Nucleus accumbens (tissue), 56 donors: ENCODE results near the gene ZNF793.

Source experiments
- DNase-seq, 56 donors: peaks; one replicate each; lab custom pipeline; 2025; lab: John Stamatoyannopoulos, UW

Gene ZNF793

DNA sequence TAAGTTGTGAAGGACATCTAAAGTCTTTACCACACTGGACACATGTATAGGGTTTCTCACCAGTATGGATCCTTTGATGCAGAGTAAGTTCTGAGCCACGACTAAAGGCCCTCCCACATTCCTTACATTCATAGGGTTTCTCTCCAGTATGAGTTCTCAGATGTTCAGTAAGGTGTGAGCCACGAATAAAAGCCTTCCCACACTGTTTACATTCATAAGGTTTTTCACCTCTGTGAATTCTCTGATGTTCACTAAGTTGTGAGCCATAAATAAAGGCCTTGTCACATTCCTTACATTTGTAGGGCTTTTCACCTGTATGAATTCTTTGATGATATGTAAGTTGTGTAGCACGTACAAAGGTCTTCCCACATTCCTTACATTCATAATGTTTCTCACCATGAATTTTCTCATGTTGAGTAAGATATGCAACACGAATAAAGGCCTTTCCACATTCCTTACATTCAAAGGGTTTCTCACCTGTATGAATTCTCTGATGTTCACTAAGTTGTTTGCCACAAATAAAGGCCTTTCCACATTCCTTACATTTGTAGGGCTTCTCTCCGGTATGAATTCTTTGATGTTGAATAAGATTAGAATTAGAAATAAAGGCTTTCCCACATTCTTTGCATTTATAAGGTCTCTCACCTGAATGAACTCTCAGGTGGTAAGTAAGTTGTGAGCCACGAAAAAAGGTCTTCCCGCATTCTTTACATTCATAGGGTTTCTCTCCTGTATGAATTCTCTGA lies 58.1 kb downstream of the ZNF793 start:
- DNase-seq, result no peak

DNA sequence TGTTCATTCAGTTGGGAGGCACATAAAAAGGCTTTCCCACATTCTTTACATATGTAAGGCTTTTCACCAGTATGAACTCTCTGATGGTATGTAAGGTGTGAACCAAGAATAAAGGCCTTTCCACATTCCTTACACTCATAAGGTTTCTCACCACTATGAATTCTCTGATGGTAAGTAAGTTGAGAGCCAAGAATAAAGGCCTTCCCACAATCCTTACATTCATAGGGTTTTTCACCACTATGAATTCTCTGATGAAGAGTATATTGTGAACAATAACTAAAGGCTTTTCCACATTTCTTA lies 58.6 kb downstream of the ZNF793 start:
- DNase-seq, result no peak

DNA sequence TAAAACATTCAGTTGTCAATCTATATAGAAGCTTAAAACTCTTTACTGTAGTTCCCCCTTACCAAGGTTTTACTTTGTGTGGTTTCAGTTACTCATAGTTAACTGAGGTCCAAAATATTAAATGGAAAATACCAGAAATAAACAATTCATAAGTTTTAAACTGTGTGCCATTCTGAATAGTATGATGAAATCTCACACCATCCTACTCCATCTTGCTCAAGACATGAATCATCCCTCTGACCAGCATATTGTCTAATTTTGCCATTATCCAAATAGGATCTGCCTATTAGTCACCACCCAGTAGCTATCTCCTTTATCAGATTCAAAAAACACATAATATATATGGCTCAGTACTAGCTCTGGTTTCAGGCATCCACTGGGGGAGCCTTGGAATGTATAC lies 65.5 kb downstream of the ZNF793 start:
- no peak for DNase-seq

DNA sequence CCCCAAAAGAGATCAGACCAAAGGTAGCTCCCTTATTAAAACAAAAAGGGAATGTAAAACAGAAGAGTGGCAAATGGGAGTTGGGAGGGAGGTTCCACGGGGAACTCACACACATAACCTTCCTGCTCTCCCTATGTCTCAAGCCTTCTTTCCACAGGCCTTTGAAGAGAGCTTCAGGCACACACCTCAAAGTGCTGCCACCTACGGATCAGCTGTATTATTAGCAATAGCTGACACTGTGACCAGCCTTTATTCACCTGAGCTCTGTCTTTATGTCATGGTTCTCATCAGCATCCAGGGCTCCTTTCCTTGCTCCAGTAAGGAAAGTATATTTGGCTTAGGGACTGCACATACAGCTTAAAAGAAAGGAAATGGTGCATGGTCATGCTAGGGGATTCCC lies 76.6 kb downstream of the ZNF793 start:
- DNase-seq, result no peak
